Osteoblast (primary cell): ENCODE data around the gene FRK. TPM values are rescaled to one million over a fixed set of nuclear protein-coding genes. Genes with fewer than 3 reads are reported as not detected.

Source experiments
- DNase-seq: peaks from one replicate; pipeline ENCODE4 v3.0.0; 2011; ENCODE audit warnings: low spot score, mixed read lengths; ENCODE audit not compliant: insufficient read length; ENCODE audit errors: missing footprints
- H2AFZ ChIP-seq: 2 replicates; pipeline ENCODE4 v1.6.0; 2011; ENCODE audit warnings: mild to moderate bottlenecking, low read length
- H3K27ac ChIP-seq: 2 replicates; pipeline ENCODE4 v1.5.1; 2011; ENCODE audit warnings: mild to moderate bottlenecking, low read depth, low read length, moderate library complexity
- H3K27me3 ChIP-seq: 2 replicates; pipeline ENCODE4 v1.6.0; 2012; ENCODE audit warnings: mild to moderate bottlenecking, control low read depth, inconsistent platforms, low read length, moderate library complexity; ENCODE audit not compliant: insufficient read depth
- H3K36me3 ChIP-seq: 2 replicates; pipeline ENCODE4 v1.5.1; 2011; ENCODE audit warnings: mild to moderate bottlenecking, low read length, control low read depth, moderate library complexity; ENCODE audit not compliant: insufficient read depth
- H3K4me1 ChIP-seq: 2 replicates; pipeline ENCODE4 v1.5.1; 2011; ENCODE audit warnings: mild to moderate bottlenecking, low read length, control low read depth, moderate library complexity; ENCODE audit not compliant: insufficient read depth
- H3K4me2 ChIP-seq: 2 replicates; pipeline ENCODE4 v1.6.0; 2011; ENCODE audit warnings: mild to moderate bottlenecking, low read length; ENCODE audit not compliant: insufficient read depth
- H3K4me3 ChIP-seq: fragments of 200-600 bp; sonication (generic); 3 replicates; pipeline ENCODE4 v1.5.1; 2012; ENCODE audit warnings: mild to moderate bottlenecking, low read length, inconsistent platforms; ENCODE audit not compliant: insufficient read depth
- H3K79me2 ChIP-seq: 2 replicates; pipeline ENCODE4 v1.6.0; 2012; ENCODE audit warnings: mild to moderate bottlenecking, low read length, control low read depth, inconsistent platforms; ENCODE audit not compliant: insufficient read depth
- H3K9me3 ChIP-seq: 2 replicates; pipeline ENCODE4 v1.5.1; 2011; ENCODE audit warnings: low read depth, low read length, control low read depth
- H4K20me1 ChIP-seq: 2 replicates; pipeline ENCODE4 v1.6.0; 2012; ENCODE audit warnings: mild to moderate bottlenecking, low read length, control low read depth; ENCODE audit not compliant: insufficient read depth
- total RNA-seq: library from RNA; depleted of rRNA; stranded (reverse); fragments of >200 nt; gene quantifications from 2 replicates; pipeline ENCODE4 v1.2.3, GENCODE V29; 2012
- TF ChIP-seq, protein P1 (sequence below): IDR thresholded peaks from 2 replicates; pipeline ENCODE4 v1.5.1; 2011; ENCODE audit warnings: mild to moderate bottlenecking, low read depth, low read length, moderate library complexity; ENCODE audit errors: extremely low read depth

Gene FRK
- total RNA-seq, 1 donor, result 1.1 TPM

DNA sequence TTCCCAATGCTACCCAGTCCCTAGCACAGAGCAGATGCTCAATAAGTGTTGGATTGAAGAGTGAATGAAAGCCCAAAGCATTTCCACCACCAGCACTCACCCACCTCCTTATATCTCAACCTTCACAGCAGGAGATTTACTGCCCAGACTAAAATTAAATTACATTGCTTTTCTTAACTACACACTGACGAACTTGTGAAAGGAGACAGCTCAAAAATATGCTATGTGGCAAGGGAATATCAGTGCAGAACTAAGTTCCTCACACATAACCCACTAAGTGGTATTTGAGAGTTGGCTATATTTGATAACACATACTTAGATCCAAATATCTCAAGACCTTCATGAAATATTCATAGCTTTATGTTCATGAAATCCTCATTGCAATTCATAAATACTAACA lies 137.7 kb downstream of the FRK start:
- Histone ChIP-seq H2AFZ (no peak overlapping the region), H3K4me1 (no peaks in the 10 kb centered on the region), H3K79me2 (no peaks in the 10 kb centered on the region), H3K27ac (no peak overlapping the region), H3K9me3 (no peaks in the 10 kb centered on the region), H4K20me1 (no peaks in the 10 kb centered on the region), H3K36me3 (no peaks in the 10 kb centered on the region), H3K4me2 (no peak overlapping the region), H3K27me3 (no peaks in the 10 kb centered on the region), H3K4me3 (no peak overlapping the region)
- TF ChIP-seq, protein P1, sequence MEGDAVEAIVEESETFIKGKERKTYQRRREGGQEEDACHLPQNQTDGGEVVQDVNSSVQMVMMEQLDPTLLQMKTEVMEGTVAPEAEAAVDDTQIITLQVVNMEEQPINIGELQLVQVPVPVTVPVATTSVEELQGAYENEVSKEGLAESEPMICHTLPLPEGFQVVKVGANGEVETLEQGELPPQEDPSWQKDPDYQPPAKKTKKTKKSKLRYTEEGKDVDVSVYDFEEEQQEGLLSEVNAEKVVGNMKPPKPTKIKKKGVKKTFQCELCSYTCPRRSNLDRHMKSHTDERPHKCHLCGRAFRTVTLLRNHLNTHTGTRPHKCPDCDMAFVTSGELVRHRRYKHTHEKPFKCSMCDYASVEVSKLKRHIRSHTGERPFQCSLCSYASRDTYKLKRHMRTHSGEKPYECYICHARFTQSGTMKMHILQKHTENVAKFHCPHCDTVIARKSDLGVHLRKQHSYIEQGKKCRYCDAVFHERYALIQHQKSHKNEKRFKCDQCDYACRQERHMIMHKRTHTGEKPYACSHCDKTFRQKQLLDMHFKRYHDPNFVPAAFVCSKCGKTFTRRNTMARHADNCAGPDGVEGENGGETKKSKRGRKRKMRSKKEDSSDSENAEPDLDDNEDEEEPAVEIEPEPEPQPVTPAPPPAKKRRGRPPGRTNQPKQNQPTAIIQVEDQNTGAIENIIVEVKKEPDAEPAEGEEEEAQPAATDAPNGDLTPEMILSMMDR, result no peak
- DNase-seq, result no peak

DNA sequence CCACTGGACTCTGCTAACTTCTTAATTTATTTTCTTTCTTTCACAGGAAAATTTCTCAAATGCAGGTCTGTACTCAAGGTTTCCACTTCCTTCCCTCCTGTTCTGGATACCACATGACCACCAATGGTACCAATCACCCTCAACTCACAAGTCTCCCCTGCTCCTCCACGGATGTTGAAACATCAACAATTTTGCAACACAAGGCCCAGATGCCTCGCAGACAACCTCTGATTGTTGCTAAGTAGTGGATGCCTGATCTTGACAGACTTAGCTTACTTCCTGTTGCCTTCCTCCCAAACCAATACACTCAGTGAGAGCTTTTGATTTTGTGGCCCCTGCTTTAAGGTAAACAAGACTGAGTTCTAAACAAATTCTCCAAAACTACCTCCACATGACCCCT lies 146.6 kb downstream of the FRK start:
- H3K27ac ChIP-seq, result no peak overlapping the region
- no peaks in the 10 kb centered on the region for H4K20me1 ChIP-seq
- H3K4me2 ChIP-seq, result no peak overlapping the region
- H3K36me3 ChIP-seq, result no peaks in the 10 kb centered on the region
- DNase-seq, result no peak
- H3K27me3 ChIP-seq, result no peaks in the 10 kb centered on the region
- H3K79me2 ChIP-seq, result no peaks in the 10 kb centered on the region
- H3K9me3 ChIP-seq, result no peaks in the 10 kb centered on the region
- H2AFZ ChIP-seq, result no peak overlapping the region
- TF ChIP-seq, protein P1, result no peak
- no peak overlapping the region for H3K4me3 ChIP-seq
- H3K4me1 ChIP-seq, result no peaks in the 10 kb centered on the region

DNA sequence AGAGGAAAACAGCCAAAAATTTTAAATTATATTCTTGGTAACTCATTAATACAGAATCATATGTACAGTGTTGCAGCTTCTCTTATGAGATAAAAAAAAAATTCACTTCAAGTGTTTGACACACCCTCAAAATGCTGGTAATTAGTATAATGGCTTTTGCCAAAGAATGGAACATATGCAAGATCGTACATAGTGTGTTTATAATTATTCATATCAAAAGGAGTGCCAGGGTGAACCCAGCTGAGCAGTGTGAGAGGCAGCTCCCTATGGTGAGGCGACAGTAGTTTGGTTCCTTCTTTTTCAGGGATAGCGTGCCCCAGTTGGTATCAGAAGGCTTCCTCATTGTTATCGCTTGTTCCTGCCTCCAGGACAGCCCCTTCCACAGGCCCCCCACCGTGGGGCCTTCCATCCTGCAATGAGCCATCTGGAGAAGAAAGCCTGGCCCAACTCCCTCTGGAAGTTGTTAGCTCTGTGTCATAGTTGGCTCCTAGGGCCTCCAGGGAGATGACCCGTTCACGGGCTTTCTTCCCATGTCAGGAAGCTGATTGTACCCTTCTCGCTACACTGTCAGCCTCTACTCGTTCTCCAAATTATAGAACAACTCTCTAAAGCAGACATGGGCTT lies 150.7 kb downstream of the FRK start:
- Histone ChIP-seq H3K4me1 (no peaks in the 10 kb centered on the region), H3K36me3 (no peaks in the 10 kb centered on the region), H3K9me3 (no peaks in the 10 kb centered on the region), H3K4me2 (no peak overlapping the region), H2AFZ (no peak overlapping the region), H3K27ac (no peak overlapping the region), H3K27me3 (no peaks in the 10 kb centered on the region), H3K4me3 (no peak overlapping the region), H4K20me1 (no peaks in the 10 kb centered on the region), H3K79me2 (no peaks in the 10 kb centered on the region)
- DNase-seq, result no peak
- TF ChIP-seq, protein P1, result no peak

DNA sequence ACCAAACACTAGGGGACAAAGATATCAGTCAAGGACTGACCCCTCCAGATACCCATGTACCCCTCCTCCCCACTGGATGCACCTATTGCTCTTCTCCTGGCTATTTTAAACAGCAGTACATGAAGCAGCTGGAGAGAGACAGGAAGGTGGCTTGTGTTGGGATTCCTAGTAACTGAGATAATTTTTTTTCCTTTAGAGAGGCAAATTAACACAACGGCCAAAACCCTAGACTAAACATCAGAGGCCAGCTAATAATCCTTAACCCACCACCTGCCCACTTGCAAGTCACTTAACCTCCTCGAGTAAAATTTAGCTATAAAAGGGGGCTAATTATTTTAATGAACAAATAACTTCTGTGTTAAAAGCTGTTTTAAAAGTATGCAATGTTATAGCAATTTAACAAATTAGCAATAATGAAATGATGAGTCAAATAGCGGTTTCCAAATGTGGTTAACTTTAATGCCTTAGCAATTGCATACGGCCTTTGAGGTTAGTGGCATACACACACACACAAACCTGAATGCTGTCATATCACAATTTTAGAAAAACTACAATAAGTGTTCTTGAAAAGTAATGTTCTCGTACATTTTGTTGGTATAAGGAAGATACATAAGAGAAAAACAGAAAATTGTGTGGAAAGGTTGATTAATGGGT lies 151.7 kb downstream of the FRK start:
- no peaks in the 10 kb centered on the region for H4K20me1 ChIP-seq
- no peaks in the 10 kb centered on the region for H3K4me1 ChIP-seq
- no peak overlapping the region for H3K27ac ChIP-seq
- TF ChIP-seq, protein P1, result no peak
- no peaks in the 10 kb centered on the region for H3K27me3 ChIP-seq
- H3K9me3 ChIP-seq, result no peaks in the 10 kb centered on the region
- DNase-seq, result no peak
- no peaks in the 10 kb centered on the region for H3K79me2 ChIP-seq
- no peak overlapping the region for H3K4me2 ChIP-seq
- no peaks in the 10 kb centered on the region for H3K36me3 ChIP-seq
- no peak overlapping the region for H2AFZ ChIP-seq
- H3K4me3 ChIP-seq, result no peak overlapping the region
